NT2/D1 (cell line): ENCODE data around the gene GSS.
"Not testable (repeated sequence)": the region's sequence is repeated elsewhere in the genome, so short reads cannot be mapped to it uniquely, and the experiment has no call there.

Experiments
- DNase-seq: peaks from one replicate; pipeline ENCODE4 v3.0.0-alpha.2; 2011; ENCODE audit warnings: low read depth, low spot score
- H3K27me3 ChIP-seq: 2 replicates; pipeline ENCODE4 v1.6.0; 2011; ENCODE audit warnings: mild to moderate bottlenecking; ENCODE audit not compliant: insufficient read length, insufficient read depth
- H3K36me3 ChIP-seq: 2 replicates; pipeline ENCODE4 v1.6.1; 2011; ENCODE audit warnings: mild to moderate bottlenecking, low read length, mixed read lengths; ENCODE audit not compliant: insufficient read depth, insufficient read length
- H3K4me1 ChIP-seq: 2 replicates; pipeline ENCODE4 v1.5.1; 2011; ENCODE audit not compliant: insufficient read depth, insufficient read length
- H3K4me3 ChIP-seq: 2 replicates; pipeline ENCODE4 v1.5.1; 2011; ENCODE audit warnings: low read depth; ENCODE audit not compliant: insufficient read length
- H3K9ac ChIP-seq: 2 replicates; pipeline ENCODE4 v1.6.0; 2011; ENCODE audit warnings: low read depth; ENCODE audit not compliant: insufficient read length
- H3K9me3 ChIP-seq: 2 replicates; pipeline ENCODE4 v1.5.1; 2011; ENCODE audit warnings: mild to moderate bottlenecking, low read length; ENCODE audit not compliant: insufficient read depth
- SUZ12 ChIP-seq: IDR thresholded peaks from 2 replicates; pipeline ENCODE4 v1.6.1; 2011; ENCODE audit not compliant: insufficient read length, insufficient read depth; ENCODE audit errors: extremely low read depth
- YY1 ChIP-seq: IDR thresholded peaks from 2 replicates; pipeline ENCODE4 v1.6.1; 2011; ENCODE audit not compliant: insufficient read length, insufficient read depth
- ZNF274 ChIP-seq: IDR thresholded peaks from 2 replicates; pipeline ENCODE4 v1.6.1; 2011; ENCODE audit warnings: mild to moderate bottlenecking, low read depth, low read length

GSS gene

GRCh38 chr20:34915749-34916455, 39.7 kb downstream of the GSS start:
- Histone ChIP-seq H3K9me3 (no peaks in the 10 kb centered on the region), H3K4me3 (no peak overlapping the region), H3K4me1 (no peaks in the 10 kb centered on the region), H3K27me3 (no peaks in the 10 kb centered on the region), H3K9ac (no peak overlapping the region), H3K36me3 (peaks cover 2% of the 10 kb centered on the region)
- TF ChIP-seq SUZ12 (no peak), YY1 (no peak), ZNF274 (no peak)
- no peak for DNase-seq

DNA sequence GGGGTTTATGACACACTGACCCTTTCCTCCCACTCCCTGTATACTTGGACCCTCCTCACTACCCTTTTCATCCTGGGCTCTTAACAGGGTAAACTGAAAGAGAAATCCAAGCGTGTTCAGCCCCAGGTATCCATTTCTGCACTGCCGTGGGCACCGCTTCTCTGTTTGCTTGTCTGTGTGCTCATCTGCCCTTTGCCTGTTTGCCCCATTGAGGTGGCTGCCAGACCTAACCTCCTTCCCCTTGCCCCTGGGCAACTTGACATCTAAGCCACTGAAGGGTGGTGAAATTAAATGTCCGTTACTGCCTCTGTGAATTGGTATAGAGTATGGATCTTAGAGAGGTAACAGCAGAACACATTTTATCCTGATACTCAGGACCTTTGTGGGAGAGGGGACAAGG, 40.5 kb downstream of the GSS start:
- H3K9me3 ChIP-seq: no peaks in the 10 kb centered on the region
- DNase-seq: no peak
- H3K27me3 ChIP-seq: no peaks in the 10 kb centered on the region
- H3K9ac ChIP-seq: no peak overlapping the region
- TF ChIP-seq ZNF274: no peak
- no peak overlapping the region for H3K4me3 ChIP-seq
- H3K4me1 ChIP-seq: no peaks in the 10 kb centered on the region
- H3K36me3 ChIP-seq: no peaks in the 10 kb centered on the region

DNA sequence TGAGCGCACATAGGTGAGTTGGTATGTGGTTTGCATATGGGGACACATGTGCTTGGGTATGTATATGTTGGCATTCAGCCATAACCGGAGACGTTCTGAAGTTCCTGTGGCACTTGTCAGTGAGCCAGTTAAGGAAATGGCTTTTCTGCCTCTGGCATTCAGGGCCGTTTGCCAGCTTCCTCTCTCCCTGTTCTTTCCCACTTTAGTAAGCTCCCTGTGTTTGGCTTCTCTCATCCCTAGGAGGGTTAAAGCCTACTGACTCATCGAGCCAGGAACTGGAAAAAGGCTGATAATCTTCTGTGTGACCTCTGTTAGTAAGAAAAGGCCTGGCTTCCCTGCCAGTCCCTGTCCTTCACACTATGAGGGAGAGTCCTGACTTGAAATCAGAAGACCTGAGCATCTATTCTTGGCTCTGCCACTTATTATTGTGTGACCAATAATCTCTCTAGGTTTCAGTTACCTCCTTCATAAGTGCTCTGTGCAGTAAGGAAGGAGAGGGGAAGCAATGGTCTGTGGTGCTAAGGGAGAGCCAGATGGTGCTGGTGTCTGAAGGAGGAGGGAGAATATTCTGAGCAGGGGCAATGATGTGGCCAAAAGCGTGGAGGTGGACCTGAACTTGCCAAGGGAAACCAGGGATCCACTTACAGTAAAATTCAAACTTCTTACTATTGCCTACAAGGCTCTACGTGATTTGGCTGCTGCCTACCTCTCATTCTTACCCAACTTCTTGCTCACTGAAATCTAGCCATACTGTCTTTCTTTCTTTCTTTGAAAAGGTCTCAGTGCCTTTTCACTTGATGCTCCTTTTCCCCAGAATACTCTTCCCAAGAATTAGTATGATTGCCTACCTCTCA, 47.8 kb downstream of the GSS start:
- no peaks in the 10 kb centered on the region for H3K36me3 ChIP-seq
- no peaks in the 10 kb centered on the region for H3K27me3 ChIP-seq
- peaks cover 2% of the 10 kb centered on the region for H3K4me1 ChIP-seq
- no peak overlapping the region for H3K4me3 ChIP-seq
- TF ChIP-seq YY1 (no peak), ZNF274 (no peak), SUZ12 (no peak)
- no peak overlapping the region for H3K9ac ChIP-seq
- no peak for DNase-seq
- H3K9me3 ChIP-seq: no peaks in the 10 kb centered on the region

- Histone ChIP-seq H3K4me3 (no peak overlapping the region), H3K9me3 (no peaks in the 10 kb centered on the region), H3K9ac (no peak overlapping the region), H3K36me3 (no peaks in the 10 kb centered on the region), H3K27me3 (no peaks in the 10 kb centered on the region), H3K4me1 (peaks cover 2% of the 10 kb centered on the region)
- no peak for DNase-seq
- TF ChIP-seq ZNF274 (no peak), SUZ12 (no peak), YY1 (no peak)
Measured at GRCh38 chr20:34904202-34904621, 51.4 kb downstream of the GSS start.

DNA sequence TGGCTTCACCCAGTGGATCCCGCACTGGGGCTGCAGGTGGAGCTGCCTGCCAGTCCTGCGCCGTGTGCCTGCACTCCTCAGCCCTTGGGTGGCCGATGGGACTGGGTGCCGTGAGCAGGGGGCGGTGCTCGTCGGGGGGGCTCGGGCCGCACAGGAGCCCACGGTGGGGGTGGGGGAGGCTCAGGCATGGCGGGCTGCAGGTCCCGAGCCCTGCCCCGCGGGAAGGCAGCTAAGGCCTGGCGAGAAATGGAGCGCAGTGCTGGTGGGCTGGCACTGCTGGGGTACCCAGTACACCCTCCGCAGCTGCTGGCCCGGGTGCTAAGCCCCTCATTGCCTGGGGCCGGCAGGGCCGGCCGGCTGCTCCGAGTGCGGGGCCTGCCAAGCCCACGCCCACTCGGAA, 56.9 kb downstream of the GSS start:
- not testable (repeated sequence) for H3K9ac ChIP-seq, H3K36me3 ChIP-seq, H3K27me3 ChIP-seq, H3K9me3 ChIP-seq, DNase-seq, H3K4me3 ChIP-seq, H3K4me1 ChIP-seq

- not testable (repeated sequence) for H3K27me3 ChIP-seq, H3K4me1 ChIP-seq, H3K9ac ChIP-seq, H3K4me3 ChIP-seq, H3K36me3 ChIP-seq, DNase-seq, H3K9me3 ChIP-seq
Measured at GRCh38 chr20:34898129-34898528, 57.5 kb downstream of the GSS start.

- no peak for DNase-seq
- Histone ChIP-seq H3K4me3 (no peak overlapping the region), H3K36me3 (no peaks in the 10 kb centered on the region), H3K9ac (no peak overlapping the region), H3K4me1 (no peaks in the 10 kb centered on the region), H3K27me3 (no peaks in the 10 kb centered on the region), H3K9me3 (no peaks in the 10 kb centered on the region)
- TF ChIP-seq ZNF274 (no peak), YY1 (no peak), SUZ12 (no peak)
Measured at GRCh38 chr20:34896086-34896621, 59.5 kb downstream of the GSS start.
